ENCODE measurements around the gene CRMP1.

Gene CRMP1

DNA sequence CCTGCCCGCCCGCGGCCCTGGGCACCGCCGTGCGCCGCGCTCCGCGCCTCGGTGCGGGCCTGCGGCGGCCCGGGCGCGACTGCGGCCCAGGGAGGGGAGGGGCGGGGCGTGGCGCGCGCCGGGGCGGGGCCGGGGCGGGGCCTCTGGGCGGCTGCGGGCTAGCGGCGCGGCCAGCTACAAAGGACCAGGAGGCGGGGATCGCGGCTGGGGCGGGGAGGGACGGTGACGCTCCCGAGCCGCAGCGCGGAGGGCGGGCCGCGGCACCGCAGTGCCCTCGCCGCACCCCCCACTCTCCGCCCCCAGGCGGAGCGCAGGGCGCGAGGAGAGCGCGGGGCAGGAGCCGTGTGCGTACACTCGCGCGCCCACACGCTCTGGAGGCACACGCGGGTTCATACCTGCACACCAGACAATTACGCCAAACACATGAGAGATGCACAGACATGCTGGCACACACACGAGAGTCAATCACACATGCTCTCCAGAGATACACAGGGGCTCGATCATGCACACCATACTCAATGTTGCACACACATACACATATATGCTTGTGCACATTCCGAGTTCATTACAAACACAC, at the start of gene CRMP1:
TSS of gene CRMP1 (minus strand) at position 83 of the 577 bp plus-strand sequence. CDS start 117 bp downstream, outside the sequence.
- no peak for DNase-seq

DNA sequence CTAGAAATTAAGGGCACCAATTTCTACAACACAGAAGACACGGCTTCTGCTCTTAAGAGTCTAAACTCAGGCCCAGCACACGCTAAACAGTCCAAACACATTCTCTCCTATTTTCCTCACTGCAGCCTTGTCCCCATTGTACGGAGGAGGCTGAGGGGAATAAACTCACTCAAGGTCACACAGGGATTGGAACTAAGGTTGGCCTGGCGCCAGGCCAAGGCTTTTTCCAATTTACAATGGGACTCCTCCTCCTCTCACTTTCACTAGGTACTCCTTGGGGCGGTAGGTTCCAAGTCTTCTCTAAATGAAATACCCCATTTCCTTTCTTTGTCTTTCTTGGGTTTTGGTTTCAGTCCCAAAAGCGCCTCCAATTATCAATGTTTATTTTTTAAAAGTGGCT, 48.7 kb upstream of the CRMP1 start:
- DNase-seq: no peak

DNA sequence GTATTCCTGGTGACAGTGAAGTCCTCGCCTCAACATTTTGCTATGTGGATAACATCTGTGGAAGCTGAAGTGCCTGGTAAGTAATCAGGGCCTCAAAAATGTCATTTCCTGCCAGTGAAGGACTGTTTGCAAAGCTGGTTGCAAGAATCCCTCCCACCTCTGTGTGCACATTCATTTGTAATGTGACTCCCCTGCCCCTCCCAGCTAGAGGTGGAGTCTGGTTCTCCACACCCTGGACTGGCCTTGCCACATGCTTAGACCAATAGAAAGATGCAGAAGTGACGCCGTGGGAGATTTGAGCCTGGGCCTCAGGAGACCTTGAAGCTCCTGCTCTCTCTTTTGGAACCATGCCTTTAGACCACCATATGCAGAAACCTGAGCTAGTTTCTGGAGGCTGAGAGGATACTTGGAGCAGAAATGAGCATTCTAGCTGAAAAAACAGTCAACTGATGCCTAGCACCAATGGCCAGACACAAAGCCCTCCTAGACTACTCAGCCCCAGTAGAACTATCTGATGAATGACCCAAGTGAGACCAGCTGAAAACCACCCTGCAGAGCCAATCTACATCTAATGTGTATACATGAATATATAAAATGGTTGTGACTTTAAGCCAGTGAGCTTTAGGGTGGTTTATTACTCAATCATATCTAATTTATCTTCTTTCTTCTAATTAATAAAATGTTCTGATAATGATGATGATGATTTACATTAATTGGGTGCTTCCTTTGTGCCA, 47.8 kb upstream of the CRMP1 start:
- no peak for DNase-seq

DNA sequence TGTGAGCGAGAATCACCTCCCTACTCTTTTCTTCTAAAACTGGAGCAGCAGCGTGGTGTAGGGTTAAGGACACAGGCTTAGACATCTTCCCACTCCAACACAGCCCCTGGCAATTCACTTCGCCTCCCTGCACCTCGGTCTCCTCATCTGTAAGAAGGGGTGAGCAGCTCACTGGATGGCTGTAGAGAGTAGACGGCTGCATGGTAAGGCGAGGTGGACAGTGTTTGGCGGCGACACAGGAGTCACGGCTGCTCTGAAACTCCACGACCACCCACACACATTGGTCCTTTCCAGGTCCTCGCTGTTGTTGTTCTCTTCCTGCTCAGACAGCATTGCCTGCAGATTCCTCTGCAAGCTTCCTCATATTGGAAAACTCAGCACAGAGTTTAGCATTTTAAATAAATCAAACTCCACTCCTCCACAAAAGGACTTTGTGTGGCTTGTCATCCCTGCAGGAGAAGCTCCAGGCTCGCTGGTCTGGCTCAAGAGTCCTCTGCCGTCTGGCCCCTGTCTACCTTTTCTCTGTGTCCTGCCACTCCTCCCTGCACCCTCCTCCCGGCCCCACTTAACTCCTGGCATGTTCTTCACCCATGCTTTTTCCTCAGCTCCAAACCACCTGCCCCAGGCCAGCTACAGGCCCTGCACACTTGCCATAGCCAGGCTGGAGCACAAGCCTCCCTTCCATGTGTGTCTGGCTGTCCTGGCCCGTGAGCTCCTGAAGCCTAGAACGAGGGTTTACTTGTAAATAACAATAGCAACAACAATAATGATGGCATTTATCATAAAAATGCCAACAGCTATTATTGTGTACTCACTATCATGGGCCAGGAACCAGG, 41.3 kb upstream of the CRMP1 start:
- no peak for DNase-seq

DNA sequence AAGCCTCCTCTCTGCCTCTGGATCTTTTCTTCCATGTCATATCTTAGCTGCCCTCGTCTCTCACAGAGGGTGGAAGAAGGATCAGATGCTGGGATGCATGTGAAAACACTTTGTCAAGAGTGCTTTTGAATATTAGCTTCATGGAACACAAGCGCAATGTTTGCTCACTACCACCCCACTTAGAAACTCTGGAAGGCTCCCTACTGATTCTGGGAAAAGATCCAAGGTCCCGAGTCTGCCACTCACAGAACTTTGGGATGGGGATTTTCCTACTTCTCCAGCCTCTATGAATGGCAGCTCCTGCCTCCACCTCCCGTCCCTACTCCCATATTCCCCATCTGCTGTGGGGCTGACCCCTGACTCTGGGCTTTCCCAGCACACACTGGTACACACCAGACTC, 40.2 kb upstream of the CRMP1 start:
- DNase-seq: no peak

DNA sequence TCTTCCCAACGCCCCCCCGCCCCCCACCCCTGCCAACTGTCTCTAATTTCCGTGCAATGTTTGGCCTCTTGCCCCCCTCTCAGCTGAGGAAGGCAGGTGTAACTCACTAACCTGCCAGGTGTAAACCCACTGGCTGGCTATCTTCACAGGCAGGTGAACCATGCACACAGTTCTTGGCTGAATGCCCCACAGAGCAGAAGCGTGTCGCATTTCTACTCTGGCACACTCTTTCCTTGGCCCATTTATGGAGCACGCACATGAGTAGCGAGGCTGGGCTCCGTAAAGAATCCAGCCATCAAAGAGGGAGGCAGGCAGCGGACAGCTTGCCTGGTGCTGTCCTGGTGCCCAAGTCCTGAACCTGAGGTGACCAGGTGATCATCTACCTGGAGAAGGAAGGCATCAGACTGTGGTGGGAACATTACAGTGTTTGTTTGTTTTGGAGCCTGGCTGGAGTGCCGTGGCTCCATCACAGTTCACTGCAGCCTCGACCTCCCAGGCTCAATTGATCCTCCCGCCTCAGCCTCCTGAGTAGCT, 39.2 kb upstream of the CRMP1 start:
- DNase-seq: no peak

DNA sequence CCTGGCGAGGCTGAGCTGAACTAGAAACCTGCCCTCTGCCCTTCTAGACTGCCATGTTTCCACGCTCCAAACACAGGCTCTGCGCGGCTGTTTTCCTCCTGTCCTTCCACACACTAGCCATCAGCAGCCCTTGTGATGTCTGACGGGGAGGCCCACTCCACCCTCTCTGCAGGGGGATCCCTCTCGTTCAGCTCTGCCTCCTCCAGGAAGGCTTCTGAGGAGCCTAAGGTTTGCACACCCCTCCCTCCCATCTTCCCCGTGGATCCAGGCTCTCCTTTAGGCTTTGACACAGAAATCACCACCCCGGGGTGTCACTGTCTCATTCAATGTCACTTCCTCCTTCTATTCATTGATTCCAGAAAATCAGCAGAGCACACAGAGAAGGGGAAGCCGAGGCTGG, 38.6 kb upstream of the CRMP1 start:
- DNase-seq: no peak

DNA sequence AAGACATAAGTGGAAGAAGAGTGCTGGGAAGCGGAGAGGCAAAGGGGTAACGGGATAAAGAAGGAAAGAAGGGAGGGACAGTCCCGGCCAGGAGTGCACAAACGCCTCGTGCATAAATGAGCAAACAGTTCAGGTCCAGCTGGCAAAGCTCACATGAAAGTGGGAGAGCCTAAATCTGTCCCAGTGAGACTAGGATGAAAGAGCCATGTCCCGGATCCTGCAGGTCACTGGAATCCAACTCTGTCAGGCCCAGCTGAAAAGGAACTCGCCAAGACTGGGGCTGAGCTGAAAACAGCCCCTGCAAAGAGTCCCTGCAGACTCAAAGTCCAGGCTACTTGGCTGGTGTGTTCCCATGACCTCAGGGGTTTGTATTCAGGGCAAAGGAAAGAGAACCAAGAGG, 38.0 kb upstream of the CRMP1 start:
- DNase-seq: no peak

DNA sequence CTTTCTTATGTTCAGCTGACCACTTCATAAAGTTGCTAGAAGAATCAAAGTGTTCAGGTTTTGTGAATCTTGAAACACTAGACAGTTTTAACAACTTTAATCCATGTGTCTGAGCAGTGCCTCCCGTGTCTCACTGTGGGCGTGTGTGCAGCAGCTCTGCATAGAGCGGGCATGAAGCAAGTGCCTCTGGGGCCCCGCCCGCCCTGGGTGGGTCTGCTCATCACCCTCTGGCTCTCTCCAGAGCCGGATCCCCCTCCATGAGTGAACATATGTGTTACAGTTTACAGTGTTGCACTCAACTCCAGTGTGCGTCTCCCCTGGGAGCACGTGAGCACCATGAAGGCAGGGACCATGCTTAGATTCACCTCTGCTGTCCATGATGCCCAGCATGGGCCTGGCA, 37.6 kb upstream of the CRMP1 start:
- DNase-seq: no peak

DNA sequence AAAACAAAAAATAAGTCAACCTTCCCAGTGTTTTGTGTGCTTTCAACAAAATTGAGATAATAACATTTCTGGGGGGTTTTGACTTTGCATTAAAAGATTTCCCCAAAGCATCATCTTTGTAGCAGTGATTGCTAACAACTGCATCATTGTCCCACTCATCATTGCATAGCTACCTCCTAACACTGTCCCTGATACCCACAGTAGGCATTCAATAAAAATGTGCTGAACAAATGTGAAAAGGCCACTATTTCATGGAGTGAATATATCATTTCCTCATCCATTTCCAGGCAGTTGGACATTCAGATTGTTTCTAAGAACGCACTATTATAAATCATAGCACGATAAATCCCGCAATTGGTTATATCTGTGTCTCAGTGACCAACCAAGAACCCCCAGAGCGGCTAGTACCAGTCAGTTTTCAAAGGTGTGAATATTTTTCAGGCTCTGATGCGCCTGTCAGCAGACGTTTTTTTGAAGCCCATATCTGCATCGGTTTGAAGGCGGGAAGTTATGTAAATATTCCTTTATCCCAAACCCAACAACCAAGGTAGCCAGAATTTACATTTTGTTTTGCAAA, 36.0 kb upstream of the CRMP1 start:
- no peak for DNase-seq

DNA sequence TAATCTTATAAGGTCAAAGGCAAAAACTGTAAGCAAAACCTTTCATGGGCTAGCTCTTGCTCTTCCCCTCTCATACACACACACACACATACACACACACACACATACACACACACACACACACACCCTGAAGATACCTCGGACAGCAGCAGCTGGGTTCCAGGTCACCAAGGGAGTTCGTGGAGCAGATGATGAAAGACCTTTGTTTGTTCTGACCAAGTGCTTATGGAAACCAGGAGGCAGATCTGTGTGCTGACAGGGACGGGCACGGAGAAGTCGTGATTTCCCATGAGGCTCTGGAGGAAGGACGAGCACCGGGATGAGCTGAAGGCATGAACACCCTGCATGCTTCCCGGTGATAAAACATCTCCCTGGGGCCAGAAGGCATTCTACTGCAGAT, 35.4 kb upstream of the CRMP1 start:
- DNase-seq: no peak

DNA sequence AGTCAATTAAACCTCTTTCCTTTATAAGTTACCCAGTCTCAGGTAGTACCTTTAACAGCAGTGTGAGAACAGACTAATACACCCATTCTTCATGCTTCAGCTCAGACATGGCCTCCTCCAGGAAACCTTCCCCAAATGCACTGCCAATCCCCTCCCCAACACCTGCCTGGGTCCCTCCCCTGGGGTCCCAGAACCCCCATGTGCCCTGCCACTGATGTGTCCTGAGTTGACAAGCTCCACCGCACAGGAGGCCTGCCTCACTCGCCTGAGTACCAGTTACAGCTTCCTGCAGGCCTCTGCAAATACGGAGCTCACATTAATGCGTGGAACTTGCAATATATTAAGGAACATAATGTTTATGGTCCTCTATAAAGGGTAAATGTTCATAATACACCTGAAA, 34.9 kb upstream of the CRMP1 start:
- no peak for DNase-seq

DNA sequence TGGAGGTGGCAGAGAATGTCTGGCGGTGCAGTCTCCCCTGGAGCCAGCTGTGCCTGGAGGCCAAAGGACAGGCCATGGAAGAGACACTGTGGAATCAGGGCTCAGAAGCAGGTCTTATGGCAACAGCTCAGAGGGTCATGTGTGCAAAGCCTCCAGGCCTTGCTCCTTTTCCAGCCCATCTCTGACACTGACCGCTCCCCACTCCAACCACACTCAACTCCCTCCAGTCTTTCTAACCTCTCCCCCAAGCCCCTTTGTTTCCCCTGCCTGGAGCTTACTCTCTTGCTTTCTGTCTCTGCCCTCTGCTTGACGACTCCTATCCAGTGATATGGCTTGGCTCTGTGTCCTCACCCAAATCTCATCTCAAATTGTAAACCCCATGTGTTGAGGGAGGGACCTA, 34.2 kb upstream of the CRMP1 start:
- no peak for DNase-seq

DNA sequence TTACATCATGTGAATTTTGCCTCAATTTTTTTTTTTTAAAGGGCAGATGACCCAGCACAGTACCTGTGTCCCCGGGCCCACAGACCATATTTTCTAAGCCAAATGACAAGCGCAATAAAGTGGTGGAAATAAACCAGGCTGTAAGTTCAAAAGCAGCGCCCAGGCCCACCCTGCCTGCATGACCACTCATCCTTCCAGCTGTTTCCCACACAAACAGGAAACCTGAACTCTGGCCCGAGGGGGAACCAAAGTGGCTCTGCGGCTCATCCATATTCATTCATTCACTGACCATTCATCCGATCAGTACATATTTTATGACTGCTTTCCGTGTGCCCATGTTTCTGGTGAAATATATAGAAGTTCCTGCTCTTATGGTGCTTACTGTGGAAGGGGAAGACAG, 33.7 kb upstream of the CRMP1 start:
- no peak for DNase-seq

DNA sequence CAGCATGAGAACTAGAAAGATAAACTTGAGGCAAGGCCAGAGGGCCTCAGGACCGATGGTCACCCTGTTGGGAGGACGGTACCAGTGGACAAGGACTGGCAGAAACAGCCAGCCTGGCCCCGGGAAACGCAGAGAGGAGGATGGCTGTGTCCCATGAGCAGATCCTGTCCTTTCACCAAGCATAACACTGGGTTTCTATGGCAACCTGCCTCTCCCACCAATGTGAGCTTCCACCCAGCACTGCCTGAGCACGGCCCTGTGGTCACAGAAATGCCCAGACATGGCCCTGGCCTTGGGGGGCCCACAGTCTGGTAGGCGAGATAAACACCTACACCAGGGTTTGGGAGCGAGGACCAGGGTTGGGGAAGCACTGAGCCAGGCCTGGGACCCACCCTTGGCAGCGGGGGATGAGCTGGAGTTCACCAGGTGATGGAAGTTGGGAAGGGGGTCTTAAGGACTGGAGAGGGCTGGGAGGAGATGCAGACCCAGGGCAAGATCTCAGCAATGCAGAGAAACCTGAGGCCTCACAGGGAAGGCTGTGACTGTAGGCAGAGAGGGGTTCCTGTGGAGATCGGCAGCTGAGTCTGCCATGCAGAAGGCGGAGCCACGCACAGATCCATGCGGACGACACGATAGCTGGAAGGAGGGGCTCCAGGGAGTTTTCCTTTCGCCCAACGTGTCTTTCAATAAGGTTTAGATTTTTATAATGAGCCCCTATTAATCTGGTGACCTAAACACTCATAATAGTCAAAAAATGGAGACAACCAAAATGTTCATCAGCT, 32.7 kb upstream of the CRMP1 start:
- DNase-seq: no peak

DNA sequence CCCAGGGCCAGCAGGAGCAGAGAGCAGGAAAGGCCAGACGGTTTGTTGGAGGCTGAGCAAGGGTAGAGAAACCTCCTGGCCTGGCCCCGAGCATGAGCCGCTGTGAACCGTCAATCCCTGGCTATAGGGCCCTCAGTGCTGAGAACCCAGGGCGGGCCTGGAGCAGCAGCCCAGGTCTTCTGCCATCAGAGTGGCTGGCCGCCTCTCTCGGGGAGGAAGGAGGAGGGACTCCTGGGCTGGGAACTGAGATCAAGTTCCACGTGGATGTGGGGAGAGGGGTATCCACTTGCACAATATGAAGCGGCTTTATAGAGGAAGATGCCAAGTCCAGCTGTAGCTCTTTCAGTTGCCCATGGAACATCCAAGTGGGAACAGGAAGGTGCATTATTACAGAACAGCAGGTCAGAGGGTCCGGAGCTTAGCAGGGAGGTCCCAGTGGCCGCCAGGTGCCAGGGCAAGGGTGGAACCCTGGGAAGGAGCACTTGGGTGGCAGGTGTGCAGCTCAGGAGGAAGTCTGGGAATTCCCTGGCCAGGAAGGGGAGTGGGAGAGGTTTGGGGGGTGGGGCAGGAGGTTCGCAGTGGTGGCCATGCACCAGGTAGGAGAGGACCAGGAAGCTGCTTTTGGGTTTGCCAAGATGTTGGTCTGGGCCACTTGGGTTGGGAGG, 31.7 kb upstream of the CRMP1 start:
- no peak for DNase-seq

DNA sequence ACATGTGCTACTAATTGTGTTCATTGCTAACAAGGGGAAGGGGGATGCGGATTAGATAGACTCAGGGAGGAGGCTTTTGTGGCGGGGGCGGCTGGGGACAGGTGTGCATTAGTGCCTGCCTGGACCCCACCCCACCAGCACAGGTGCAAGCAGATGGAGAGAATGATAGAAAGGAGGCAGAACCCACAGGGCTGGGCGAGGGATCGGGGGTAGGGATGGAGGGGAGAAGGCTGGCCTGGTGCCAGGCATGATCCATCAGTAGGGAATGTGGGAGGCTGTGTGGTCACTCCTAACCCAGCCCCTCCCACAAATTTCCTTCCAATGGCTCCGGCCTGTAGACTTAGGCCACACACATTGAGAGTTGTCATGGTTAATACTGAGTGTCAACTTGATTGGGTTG, 30.5 kb upstream of the CRMP1 start:
- DNase-seq: no peak

DNA sequence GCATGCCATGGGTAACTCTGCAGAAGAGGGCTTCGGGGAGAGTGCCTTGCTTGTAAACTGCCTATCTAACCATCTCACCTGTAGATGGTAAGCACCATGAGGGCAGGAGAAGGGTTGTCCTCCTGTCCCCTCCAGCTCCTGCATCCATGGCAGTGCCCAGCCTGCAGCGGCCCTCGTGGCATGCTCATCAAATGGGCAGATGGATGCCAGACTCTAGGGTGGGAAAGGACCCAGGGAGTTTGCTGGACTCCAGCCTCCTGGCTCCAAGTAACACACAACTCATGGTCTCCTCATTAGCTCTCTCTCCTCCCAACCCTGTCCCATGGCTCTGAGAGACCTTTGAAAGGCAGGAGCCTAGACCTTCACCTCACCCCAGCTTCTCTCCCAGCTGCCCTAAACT, 29.7 kb upstream of the CRMP1 start:
- no peak for DNase-seq

DNA sequence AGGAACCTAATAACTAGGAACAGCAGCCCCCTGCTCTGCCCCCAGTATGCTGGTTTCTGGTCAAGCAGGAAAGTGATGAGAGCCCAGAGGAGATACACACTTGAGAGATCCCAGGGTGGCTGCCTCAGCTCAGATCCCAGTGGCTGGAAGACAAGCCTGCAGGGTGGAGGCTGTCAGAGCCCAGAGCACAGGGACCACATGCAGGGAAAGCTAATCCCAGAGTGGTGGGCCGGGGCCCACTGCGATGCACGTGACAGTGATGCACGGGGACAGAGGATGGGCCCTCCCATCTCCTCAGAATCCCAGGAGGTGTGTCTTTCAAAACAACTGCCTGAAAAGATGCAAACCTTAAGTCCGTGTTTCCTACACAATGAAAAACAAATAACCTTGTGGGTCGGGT, 29.1 kb upstream of the CRMP1 start:
- DNase-seq: no peak

DNA sequence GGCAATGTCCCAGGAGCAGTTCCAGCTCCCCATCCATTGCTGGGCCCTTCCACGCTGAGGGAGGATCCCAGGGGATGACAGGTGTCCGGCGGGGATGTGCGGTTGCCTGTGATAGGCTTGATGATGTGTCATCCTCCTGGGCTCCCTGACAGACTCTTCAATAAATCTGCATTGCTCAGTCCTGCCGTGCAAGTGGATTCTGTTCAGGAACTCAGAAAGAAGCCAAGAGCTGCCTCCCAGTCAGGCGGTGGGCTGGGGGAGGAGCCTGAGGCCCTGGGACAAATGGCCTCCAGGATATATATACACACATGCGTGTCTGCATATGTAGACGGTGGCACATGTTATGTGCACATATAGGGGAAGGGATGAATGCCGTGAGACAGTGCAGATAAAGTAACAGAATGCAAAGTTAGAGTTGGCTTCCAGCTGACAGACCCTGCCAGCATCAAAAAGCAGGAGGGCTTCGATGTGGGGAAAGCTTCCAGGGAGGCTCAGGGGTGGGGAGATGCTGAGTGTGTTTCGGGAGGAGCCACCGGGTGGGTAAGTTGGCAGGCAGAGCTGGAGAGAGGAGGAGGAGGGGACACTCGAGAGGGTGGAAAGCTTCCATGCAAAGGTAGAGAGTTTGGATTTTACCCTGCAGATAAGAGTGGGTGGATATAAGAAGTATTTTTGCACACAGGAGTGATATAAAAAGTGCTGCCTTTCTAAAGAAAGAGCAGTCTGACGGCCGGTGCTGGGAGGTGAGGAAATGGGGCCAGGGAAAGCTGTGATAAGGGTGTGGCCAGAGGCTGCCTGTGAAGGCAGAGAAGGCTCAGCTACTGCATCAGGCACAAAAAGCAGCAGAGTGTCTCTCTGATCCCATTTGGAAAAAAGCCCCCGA, 28.5 kb upstream of the CRMP1 start:
- DNase-seq: no peak

DNA sequence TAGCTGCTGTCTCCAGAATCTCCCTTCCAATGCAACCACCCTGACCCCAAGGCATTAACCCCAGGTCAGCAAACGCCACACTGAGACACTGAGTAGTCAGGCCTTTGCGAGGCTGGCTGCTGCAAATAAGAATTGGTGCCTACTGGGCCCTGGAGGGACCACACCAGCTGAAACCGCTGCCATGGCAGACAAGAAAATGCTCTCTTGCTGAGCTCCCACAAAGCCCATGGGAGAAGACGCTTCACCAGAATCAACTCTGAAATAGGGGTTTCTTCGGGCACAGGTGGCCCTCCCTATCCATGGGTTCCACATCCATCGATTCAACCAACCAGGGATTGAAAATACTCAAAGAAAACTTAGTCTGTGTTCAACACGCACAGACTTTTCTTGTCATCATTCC, 26.7 kb upstream of the CRMP1 start:
- DNase-seq: no peak

Data from activated effector memory CD4-positive, alpha-beta T cell treated with Interleukin-2 at 50 U/mL for 16 hours (primary cell).